IMR-90 (cell line): Measurements from ENCODE around the gene C1orf105. TPM values are rescaled to one million over a fixed set of nuclear protein-coding genes. Genes with fewer than 3 reads are reported as not detected.

Experiments
- ATAC-seq: fragments of 200-7000 bp; cut with Tn5 transposase; 2 replicates; pipeline ENCODE4 v1.9.1; 2020; ENCODE audit warnings: low read depth, mild to moderate bottlenecking, moderate library complexity
- BruUV-seq: library from RNA; stranded (reverse); fragments of 400-500 nt; replicated peaks from 2 replicates; lab custom pipeline; 2021; lab: Mats Ljungman, UMichigan
- CTCF ChIA-PET: fragments of 300-600 bp; formaldehyde crosslinking; extraction: SDS; loops from one replicate; lab custom pipeline; 2021; ENCODE audit warnings: antibody characterized with exemption; lab: Yijun Ruan, JAX
- POLR2A ChIA-PET: fragments of 300-600 bp; sonication (Branson Sonifier 250); formaldehyde crosslinking; loops from one replicate; lab custom pipeline; 2022; ENCODE audit warnings: antibody characterized with exemption; ENCODE audit not compliant: unreplicated experiment; lab: Charles Lee
- DNase-seq: peaks from one replicate; pipeline ENCODE4 v3.0.0; 2013
- H2AFZ ChIP-seq: replicated peaks from 2 replicates; pipeline ENCODE3; 2013; ENCODE audit warnings: low read length, mild to moderate bottlenecking; ENCODE audit not compliant: poor library complexity
- H2AK5ac ChIP-seq: 2 replicates; pipeline ENCODE4 v1.6.1; 2013; ENCODE audit warnings: low read depth, low read length, inconsistent platforms
- H2AK9ac ChIP-seq: replicated peaks from 2 replicates; pipeline ENCODE3; 2013; ENCODE audit warnings: mild to moderate bottlenecking, low read depth, low read length, moderate library complexity; ENCODE audit not compliant: poor library complexity
- H2BK120ac ChIP-seq: 2 replicates; pipeline ENCODE4 v1.6.1; 2013; ENCODE audit warnings: low read depth, low read length, inconsistent platforms
- H2BK15ac ChIP-seq: 3 replicates; pipeline ENCODE4 v1.6.1; 2013; ENCODE audit warnings: low read depth, low read length, inconsistent platforms
- H2BK20ac ChIP-seq: 2 replicates; pipeline ENCODE4 v1.6.1; 2013; ENCODE audit warnings: low read depth, mild to moderate bottlenecking, inconsistent platforms, low read length, moderate library complexity
- H2BK5ac ChIP-seq: 2 replicates; pipeline ENCODE4 v1.6.1; 2013; ENCODE audit warnings: mild to moderate bottlenecking, low read depth, low read length, inconsistent platforms; ENCODE audit not compliant: poor library complexity, severe bottlenecking
- H3K14ac ChIP-seq: replicated peaks from 2 replicates; pipeline ENCODE4 v1.6.1; 2013; ENCODE audit warnings: low read depth, low read length, inconsistent platforms
- H3K18ac ChIP-seq: 2 replicates; pipeline ENCODE4 v1.6.1; 2013; ENCODE audit warnings: low read depth, low read length, control low read depth
- H3K23ac ChIP-seq: 2 replicates; pipeline ENCODE4 v1.6.1; 2013; ENCODE audit warnings: low read depth, low read length, inconsistent platforms
- H3K27ac ChIP-seq: 2 replicates; pipeline ENCODE4 v1.5.1; 2013; ENCODE audit warnings: mild to moderate bottlenecking, control low read depth, low read length; ENCODE audit not compliant: insufficient read depth
- H3K27me3 ChIP-seq: 2 replicates; pipeline ENCODE4 v1.6.1; 2013; ENCODE audit warnings: low read length; ENCODE audit not compliant: control insufficient read depth, insufficient read depth
- H3K36me3 ChIP-seq: 2 replicates; pipeline ENCODE4 v1.6.1; 2013; ENCODE audit warnings: low read length, mixed read lengths; ENCODE audit not compliant: control insufficient read depth, insufficient read depth
- H3K4ac ChIP-seq: 2 replicates; pipeline ENCODE4 v1.6.1; 2013; ENCODE audit warnings: low read depth, low read length, inconsistent platforms
- H3K4me1 ChIP-seq: 2 replicates; pipeline ENCODE4 v1.6.1; 2013; ENCODE audit warnings: low read length, mixed read lengths; ENCODE audit not compliant: control insufficient read depth, insufficient read depth
- H3K4me2 ChIP-seq: 2 replicates; pipeline ENCODE4 v1.6.1; 2013; ENCODE audit warnings: low read depth, mild to moderate bottlenecking, control low read depth, low read length, moderate library complexity
- H3K4me3 ChIP-seq: 2 replicates; pipeline ENCODE4 v1.5.1; 2013; ENCODE audit warnings: low read depth, mild to moderate bottlenecking, control low read depth, low read length, moderate library complexity; ENCODE audit not compliant: insufficient read depth
- H3K56ac ChIP-seq: 2 replicates; pipeline ENCODE4 v1.6.1; 2013; ENCODE audit warnings: low read length, inconsistent platforms; ENCODE audit not compliant: insufficient read depth; ENCODE audit errors: extremely low read depth
- H3K79me1 ChIP-seq, 2 experiments: 2 replicates each; pipeline ENCODE4 v1.6.1; 2013; ENCODE audit warnings: low read length in 2 of 2, inconsistent platforms in 1 of 2, low read depth in 1 of 2
- H3K9ac ChIP-seq: 2 replicates; pipeline ENCODE4 v1.6.1; 2013; ENCODE audit warnings: low read depth, low read length, control low read depth
- H3K9me1 ChIP-seq: 2 replicates; pipeline ENCODE4 v1.6.1; 2013; ENCODE audit warnings: low read length, inconsistent platforms; ENCODE audit not compliant: insufficient read depth
- H3K9me3 ChIP-seq: 2 replicates; pipeline ENCODE4 v1.6.1; 2013; ENCODE audit warnings: low read length; ENCODE audit not compliant: control insufficient read depth, insufficient read depth
- H4K20me1 ChIP-seq: 2 replicates; pipeline ENCODE4 v1.6.1; 2013; ENCODE audit warnings: low read length, inconsistent platforms; ENCODE audit not compliant: insufficient read depth
- H4K5ac ChIP-seq: 2 replicates; pipeline ENCODE4 v1.6.1; 2013; ENCODE audit warnings: mild to moderate bottlenecking, low read depth, low read length, control low read depth
- H4K8ac ChIP-seq, 2 experiments: 2 replicates each; pipeline ENCODE4 v1.6.1; 2013; ENCODE audit warnings: low read depth in 2 of 2, low read length in 2 of 2, control low read depth in 1 of 2, inconsistent platforms in 1 of 2
- H4K91ac ChIP-seq: 2 replicates; pipeline ENCODE4 v1.6.1; 2013; ENCODE audit warnings: low read depth, low read length, inconsistent platforms; ENCODE audit not compliant: insufficient read depth
- BHLHE40 ChIP-seq: fragments of 150-350 bp; IDR thresholded peaks from 2 replicates; pipeline ENCODE4 v1.6.1; 2016; ENCODE audit warnings: mild to moderate bottlenecking, low read depth, low read length
- CTCF ChIP-seq: conservative IDR thresholded peaks from 2 replicates; pipeline ENCODE4 v1.5.1; 2012; ENCODE audit warnings: mild to moderate bottlenecking, low read depth, low read length, improper control_type of control experiment
- ELK1 ChIP-seq: fragments of 150-350 bp; IDR thresholded peaks from 2 replicates; pipeline ENCODE4 v1.6.1; 2016; ENCODE audit warnings: low read depth, mild to moderate bottlenecking, low read length, moderate library complexity, borderline replicate concordance
- MAFK ChIP-seq: IDR thresholded peaks from 2 replicates; pipeline ENCODE4 v1.6.1; 2012; ENCODE audit warnings: low read depth, low read length, improper control_type of control experiment
- NFE2L2 ChIP-seq: fragments of 150-350 bp; IDR thresholded peaks from 2 replicates; pipeline ENCODE4 v1.6.1; 2016; ENCODE audit warnings: low read depth, mild to moderate bottlenecking, low read length
- POLR2A ChIP-seq: IDR thresholded peaks from 2 replicates; pipeline ENCODE4 v1.6.1; 2012; ENCODE audit warnings: mild to moderate bottlenecking, low read depth, low read length
- SMC3 ChIP-seq: fragments of 150-350 bp; IDR thresholded peaks from 2 replicates; pipeline ENCODE4 v1.6.1; 2016; ENCODE audit warnings: low read depth, mild to moderate bottlenecking, antibody characterized with exemption, low read length, moderate library complexity
- WGBS, 2 experiments: methylation state at CpG; one replicate each; pipeline versions ENCODE4 v1.1.5 to v1.1.7; 2013; ENCODE audit warnings: missing lambda C conversion rate in 2 of 2; ENCODE audit not compliant: insufficient read length in 1 of 2; ENCODE audit errors: extremely low coverage in 2 of 2; 5-methylcytosine and 5-hydroxymethylcytosine counted together
- dilution Hi-C: fragments of 300-500 bp; cut with HindIII; formaldehyde crosslinking; loops from one replicate; pipeline ENCODE4 v1.14.3; 2018; ENCODE audit warnings: low sequenced_read_pairs; ENCODE audit not compliant: unreplicated experiment
- in situ Hi-C: fragments of 300-500 bp; cut with MboI; formaldehyde crosslinking; loops from 3 replicates; pipeline ENCODE4 v1.14.3; 2019; ENCODE audit warnings: low sequenced_read_pairs, inconsistent platforms, mixed read lengths
- intact Hi-C: fragments of 100-400 bp; cut with micrococcal nuclease; formaldehyde crosslinking; loops from 2 replicates; pipeline ENCODE4 v1.10.0; 2022
- polyA plus RNA-seq, 3 experiments: library from polyadenylated mRNA; depleted of rRNA; stranded (reverse); fragments of >200 nt; gene quantifications; 2 replicates each; pipeline ENCODE4 v1.2.3, GENCODE V29; 2012; ENCODE audit warnings: low replicate concordance in 1 of 3
- total RNA-seq: library from RNA; depleted of rRNA; stranded (reverse); fragments of >200 nt; gene quantifications from 2 replicates; pipeline ENCODE4 v1.2.3, GENCODE V29; 2012

C1orf105 gene
- total and polyA plus RNA-seq, 2 of the 4 experiments (the other 2 are of a cell fraction): not detected

DNA sequence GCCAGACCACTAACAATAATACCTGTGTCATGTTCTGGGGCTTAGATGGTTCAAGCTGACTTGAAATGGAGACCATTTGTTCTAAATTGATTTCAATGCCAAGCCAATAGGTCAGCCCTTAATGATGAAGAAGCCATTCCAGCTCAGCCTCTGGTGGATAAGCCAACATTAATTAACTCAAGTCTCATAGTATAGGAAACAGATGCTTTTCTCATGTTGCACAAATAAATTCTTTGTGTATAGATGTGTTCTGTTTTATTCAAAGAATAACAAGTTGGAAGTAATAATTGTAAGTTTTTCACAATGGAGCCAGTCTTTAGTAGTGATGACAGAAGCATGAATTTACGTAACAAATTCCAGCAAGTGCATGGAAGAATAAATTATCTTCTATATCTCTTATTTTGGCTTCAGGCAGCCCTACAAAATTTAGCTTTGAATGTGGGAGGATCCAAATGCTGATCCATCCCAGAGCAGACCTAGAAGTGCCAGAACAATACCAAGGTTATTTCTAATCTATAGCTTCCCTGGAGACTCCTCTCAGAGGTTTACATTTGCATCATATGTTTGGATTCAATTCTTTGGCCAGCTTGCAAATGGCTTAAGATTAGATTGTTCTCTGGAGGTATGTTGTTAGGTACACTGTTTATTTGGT lies 42.2 kb upstream of the C1orf105 start:
- no peak for TF ChIP-seq NFE2L2
- no peak for TF ChIP-seq BHLHE40
- no peak for TF ChIP-seq ELK1
- TF ChIP-seq CTCF: no peak
- TF ChIP-seq MAFK: no peak
- TF ChIP-seq SMC3: no peak
- TF ChIP-seq POLR2A: no peak
- Histone ChIP-seq H3K9ac (no peak overlapping the region), H2BK20ac (no peak overlapping the region), H3K9me3 (no peaks in the 10 kb centered on the region), H3K23ac (no peak overlapping the region), H3K9me1 (no peaks in the 10 kb centered on the region), H3K27me3 (no peaks in the 10 kb centered on the region), H4K5ac (no peak overlapping the region), H2AFZ (no peak overlapping the region), H3K79me1 (no peaks in the 10 kb centered on the region), H2BK120ac (no peak overlapping the region), H4K91ac (no peak overlapping the region), H4K20me1 (no peaks in the 10 kb centered on the region), H2BK15ac (no peak overlapping the region), H3K56ac (no peak overlapping the region), H3K18ac (no peak overlapping the region), H2AK5ac (no peak overlapping the region), H2AK9ac (no peak overlapping the region), H3K27ac (no peak overlapping the region), H3K4me2 (no peak overlapping the region), H3K4me3 (no peak overlapping the region), H3K4me1 (peaks cover 7% of the 10 kb centered on the region), H3K14ac (no peak overlapping the region), H3K4ac (no peak overlapping the region), H4K8ac (no peak overlapping the region), H3K36me3 (no peaks in the 10 kb centered on the region), H2BK5ac (no peak overlapping the region)
- ATAC-seq: no peak
- in situ Hi-C loops (no loop called here), intact Hi-C loops (no loop called here), dilution Hi-C loops (no loop called here)
- WGBS, 2 experiments: no CpG with 5 or more reads among the region's 1 CpG
- CTCF ChIA-PET: no interaction called here
- no peak for DNase-seq
- no TSS peak for BruUV-seq
- POLR2A ChIA-PET: no interaction called here
